AG09309 (cell line): ENCODE measurements around the gene OR52I1.

Experiments used
- DNase-seq: peaks from one replicate; pipeline ENCODE4 v3.0.0-alpha.2; 2010; ENCODE audit warnings: low read depth
- H3K4me3 ChIP-seq: 2 replicates; pipeline ENCODE4 v1.5.1; 2011; ENCODE audit warnings: mild to moderate bottlenecking, low read depth, low read length, moderate library complexity; ENCODE audit not compliant: control insufficient read depth
- TF ChIP-seq, protein P1 (sequence below): IDR thresholded peaks from 2 replicates; pipeline ENCODE4 v1.5.1; 2011; ENCODE audit warnings: mild to moderate bottlenecking, low read depth, low read length, inconsistent platforms; ENCODE audit not compliant: insufficient read depth, control insufficient read depth; ENCODE audit errors: missing control alignments

The OR52I1 gene

DNA sequence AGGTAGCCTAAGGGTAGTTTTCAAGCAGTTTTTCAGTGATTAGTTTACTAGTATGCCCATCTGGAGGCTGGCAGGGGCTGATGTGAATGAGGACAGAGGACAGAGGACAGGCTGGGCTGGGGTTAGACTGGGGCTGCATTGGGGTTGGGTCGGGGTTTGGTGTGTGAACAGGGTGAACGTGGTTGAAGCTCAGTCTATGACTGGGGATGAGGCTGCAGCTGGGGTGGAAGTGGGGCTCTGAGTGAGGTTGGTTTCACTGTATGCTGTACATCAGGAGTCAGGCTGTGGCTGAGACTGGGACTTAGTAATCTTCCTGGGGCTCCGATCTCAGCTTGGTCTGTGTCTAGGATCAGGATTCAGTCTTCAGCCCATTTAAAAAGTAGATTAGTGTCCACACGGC is 50.4 kb downstream of the OR52I1 start:
- DNase-seq = no peak

More for the DNA sequence above, 50.4 kb downstream of the OR52I1 start:
- no peak overlapping the region for H3K4me3 ChIP-seq
- TF ChIP-seq, protein P1, sequence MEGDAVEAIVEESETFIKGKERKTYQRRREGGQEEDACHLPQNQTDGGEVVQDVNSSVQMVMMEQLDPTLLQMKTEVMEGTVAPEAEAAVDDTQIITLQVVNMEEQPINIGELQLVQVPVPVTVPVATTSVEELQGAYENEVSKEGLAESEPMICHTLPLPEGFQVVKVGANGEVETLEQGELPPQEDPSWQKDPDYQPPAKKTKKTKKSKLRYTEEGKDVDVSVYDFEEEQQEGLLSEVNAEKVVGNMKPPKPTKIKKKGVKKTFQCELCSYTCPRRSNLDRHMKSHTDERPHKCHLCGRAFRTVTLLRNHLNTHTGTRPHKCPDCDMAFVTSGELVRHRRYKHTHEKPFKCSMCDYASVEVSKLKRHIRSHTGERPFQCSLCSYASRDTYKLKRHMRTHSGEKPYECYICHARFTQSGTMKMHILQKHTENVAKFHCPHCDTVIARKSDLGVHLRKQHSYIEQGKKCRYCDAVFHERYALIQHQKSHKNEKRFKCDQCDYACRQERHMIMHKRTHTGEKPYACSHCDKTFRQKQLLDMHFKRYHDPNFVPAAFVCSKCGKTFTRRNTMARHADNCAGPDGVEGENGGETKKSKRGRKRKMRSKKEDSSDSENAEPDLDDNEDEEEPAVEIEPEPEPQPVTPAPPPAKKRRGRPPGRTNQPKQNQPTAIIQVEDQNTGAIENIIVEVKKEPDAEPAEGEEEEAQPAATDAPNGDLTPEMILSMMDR = no peak
